Spleen (tissue), 7 donors: ENCODE data around the gene USP32.
"Not testable (repeated sequence)": the region's sequence is repeated elsewhere in the genome, so short reads cannot be mapped to it uniquely, and the experiment has no call there.

Experiments used
- CTCF ChIP-seq, 11 experiments: fragments of 200-600 bp in 7 of 11; fragments of 450-650 bp in 4 of 11; sonication (generic) in 4 of 11; IDR thresholded peaks in 8 of 11; conservative IDR thresholded peaks in 3 of 11; 1 replicate in 7 of 11; 2 replicates in 4 of 11; pipeline versions ENCODE4 v1.4.0 to v1.8.0; 2016 to 2021; ENCODE audit warnings: antibody characterized with exemption in 11 of 11, inconsistent platforms in 4 of 11, mild to moderate bottlenecking in 1 of 11
- POLR2A ChIP-seq, 3 donors: fragments of 450-650 bp; IDR thresholded peaks; one replicate each; pipeline ENCODE4 v1.5.1; 2017; ENCODE audit warnings: antibody characterized with exemption in 3 of 3, mild to moderate bottlenecking in 1 of 3
- POLR2AphosphoS5 ChIP-seq, 3 donors: sonication (generic); formaldehyde crosslinking; IDR thresholded peaks; one replicate each; pipeline ENCODE4 v1.5.1; 2017; ENCODE audit warnings: antibody characterized with exemption in 3 of 3
- donor health status: DM: no; HTN: no; CAD: no; lungs with moderate emphysema.
- donor health status: DM: no; HTN: no; CAD: no.
- donor health status: DM: no; HTN: no; CAD: no.

- not testable (repeated sequence) for TF ChIP-seq POLR2A (IDR thresholded peaks at IDR 0.05); CTCF (IDR thresholded peaks at IDR 0.05 in 8 of 11, conservative IDR thresholded peaks at IDR 0.05 in 3 of 11); POLR2AphosphoS5 (IDR thresholded peaks at IDR 0.05)
Observed at GRCh38 chr17:60379461-60379860, 12.5 kb downstream of the USP32 start.
